ENCODE data around the gene CDK14.
A peak's percentile ranks its signal among the peaks of the same experiment; 100 is the strongest.

The CDK14 gene

DNA sequence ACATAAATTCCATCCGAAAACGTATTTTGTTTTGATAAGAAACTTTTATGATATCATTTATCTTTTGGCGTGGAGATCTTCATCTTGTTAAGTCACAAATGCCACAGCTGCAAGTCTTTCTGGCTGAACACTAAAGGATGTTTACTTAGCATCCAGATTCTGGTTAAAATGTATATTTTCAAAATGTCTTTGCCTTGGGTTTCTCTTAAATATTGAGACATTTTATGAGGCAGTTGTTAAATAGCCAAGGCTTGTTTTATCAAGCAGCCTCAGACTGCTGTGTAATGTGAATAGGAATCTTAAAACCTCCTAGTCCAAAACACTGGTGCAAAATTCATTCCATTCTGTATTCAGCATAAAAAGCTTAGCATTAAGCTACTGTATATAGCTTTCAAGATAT, 531.8 kb downstream of the CDK14 start:
- DNase-seq (ENCODE audit: insufficient read length, low spot score) (no peak), FAIRE-seq (no peak)

DNA sequence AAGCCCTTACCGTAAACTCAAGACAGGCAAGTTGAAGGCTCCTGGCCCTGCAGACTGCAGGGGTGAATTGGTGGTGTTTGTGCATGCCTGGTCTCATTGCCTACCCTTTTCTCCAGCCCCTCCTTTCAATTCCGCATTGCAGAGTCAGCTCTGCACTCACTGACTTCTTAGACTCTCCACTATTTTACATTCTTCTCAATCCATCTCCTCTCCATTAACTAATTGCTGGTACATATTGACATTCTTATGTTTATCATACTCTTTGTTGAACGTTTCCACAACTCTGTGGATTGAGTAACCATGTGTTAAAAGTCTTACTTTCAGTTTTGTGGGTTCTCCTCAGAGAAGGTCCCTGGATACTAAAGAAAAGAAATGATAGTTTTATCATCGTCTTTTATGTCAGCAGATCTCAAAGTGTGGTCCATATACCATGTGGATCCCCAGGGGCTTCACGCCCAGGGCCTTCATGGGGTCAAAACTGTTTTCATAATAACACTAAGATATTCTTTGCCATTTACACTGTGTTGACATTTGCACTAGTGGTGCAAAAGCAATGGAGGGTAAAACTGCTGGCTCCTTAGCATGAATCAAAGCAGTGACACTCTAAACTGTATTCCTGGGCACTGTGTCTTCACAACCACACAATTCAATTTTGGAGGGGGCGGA, 532.7 kb downstream of the CDK14 start:
- DNase-seq (ENCODE audit: insufficient read length, low spot score) (no peak), FAIRE-seq (no peak)

DNA sequence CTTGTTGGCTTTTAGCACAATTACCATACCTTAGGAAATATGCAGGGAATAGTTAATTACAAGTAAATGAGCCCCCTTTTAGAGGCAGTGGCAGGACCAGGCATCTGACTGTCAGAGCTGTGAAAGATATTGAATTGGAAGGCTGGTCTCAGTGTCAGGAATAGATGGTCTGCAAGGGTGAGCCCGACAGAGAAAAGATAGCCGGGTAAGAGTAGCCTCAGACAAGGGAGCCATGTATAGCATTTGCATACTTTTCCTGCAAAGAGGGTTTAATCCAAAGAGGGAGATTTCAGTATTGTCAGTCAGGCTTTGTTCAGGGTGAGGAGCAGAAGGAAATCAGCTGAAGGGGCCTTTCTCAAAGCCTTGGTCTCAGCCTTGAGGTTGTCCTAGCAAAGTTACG, 539.2 kb downstream of the CDK14 start:
- FAIRE-seq, result no peak
- DNase-seq (ENCODE audit: insufficient read length, low spot score), result no peak

DNA sequence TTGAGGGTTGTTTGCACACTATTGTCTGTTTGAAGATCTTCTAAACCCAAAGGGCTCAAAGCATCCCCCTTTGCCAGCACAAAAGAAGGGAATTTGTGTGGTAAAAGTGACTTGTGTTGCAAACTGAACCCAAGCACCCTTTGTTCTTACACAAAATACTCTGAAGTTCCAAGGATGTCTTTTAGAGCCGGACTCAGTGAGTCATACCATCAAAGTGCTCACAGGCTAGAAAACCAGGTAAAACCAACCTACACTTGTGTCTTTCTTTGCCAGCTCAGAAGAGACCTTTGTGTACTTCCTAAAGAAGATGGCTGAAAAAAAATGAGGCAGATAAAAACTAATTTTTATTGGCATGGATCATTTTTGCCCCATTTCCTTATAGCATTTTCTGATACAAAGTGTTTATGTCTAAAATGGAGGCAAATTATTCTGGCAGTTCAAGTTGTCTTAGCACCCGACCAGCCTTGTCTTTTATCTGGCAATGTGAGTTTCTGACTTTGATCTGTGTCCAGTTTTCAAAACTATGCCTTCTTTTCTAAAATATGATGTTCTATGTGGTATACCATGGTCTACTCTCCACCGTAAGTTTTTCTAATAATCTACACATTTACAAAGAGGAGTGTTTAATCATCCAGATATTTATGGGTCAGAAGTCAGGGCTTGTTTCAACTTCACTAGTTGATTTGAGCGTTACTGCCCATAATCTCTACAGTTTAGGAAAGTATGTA, 539.7 kb downstream of the CDK14 start:
- peak; percentile 11 for FAIRE-seq
- no peak for DNase-seq (ENCODE audit: insufficient read length, low spot score)

DNA sequence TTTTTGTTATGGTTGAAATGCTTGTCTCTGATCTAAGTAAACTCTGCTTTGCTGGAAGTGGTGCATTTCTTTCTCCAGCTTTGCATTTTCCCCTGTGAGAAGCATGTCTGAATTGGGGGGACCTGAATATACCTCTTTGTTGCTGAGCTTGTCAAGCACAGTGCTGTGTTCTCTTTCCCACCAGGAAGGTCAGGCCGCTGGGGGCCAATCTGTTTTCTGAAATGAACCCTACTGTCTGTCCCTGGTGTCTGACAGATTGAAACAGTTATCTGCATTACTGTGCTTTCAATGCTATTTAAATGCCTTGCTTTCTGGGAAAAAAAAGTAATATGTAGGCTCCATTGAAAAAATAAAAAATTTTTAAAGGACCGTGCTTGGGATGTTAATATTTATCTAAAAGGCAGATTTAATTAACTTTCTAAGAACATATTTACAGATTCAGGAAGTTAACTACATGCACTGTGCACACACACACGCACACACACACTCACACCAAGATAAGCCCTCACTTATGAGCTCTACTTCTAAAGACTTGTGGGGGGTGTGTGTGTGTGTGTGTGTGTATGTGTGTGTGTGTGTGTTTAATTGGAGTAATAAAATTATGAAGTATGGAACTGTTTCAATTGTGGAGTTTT, 541.1 kb downstream of the CDK14 start:
- no peak for DNase-seq (ENCODE audit: insufficient read length, low spot score)
- FAIRE-seq, result no peak

DNA sequence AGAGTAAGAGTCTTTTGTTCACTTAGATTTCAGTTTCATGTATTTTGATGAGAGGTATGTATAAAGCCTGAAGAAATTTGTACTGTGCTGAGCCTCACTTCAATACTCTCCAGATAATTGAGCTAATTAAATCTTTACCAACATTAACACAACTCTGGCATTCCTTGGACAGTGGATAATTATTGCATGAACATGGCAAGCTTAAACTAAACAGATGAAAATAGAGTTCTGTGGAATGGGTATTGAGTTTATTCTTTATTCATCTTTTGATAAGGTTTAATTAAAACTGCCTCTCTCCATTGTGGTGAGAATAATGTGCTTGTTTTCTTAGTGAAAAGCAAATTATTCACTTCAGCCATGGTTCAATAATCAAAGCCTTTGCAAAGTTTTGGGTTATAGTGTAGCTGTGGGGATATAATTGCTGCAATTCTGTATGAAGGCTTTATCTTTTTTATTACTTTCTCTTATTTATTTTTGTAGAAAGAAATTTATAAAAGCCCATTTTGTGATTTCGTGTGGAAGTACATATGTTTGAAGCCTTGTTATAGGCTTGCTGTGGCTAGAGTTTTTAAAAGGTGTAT, 541.8 kb downstream of the CDK14 start:
- DNase-seq (ENCODE audit: insufficient read length, low spot score) (no peak), FAIRE-seq (peak; percentile 72)

DNA sequence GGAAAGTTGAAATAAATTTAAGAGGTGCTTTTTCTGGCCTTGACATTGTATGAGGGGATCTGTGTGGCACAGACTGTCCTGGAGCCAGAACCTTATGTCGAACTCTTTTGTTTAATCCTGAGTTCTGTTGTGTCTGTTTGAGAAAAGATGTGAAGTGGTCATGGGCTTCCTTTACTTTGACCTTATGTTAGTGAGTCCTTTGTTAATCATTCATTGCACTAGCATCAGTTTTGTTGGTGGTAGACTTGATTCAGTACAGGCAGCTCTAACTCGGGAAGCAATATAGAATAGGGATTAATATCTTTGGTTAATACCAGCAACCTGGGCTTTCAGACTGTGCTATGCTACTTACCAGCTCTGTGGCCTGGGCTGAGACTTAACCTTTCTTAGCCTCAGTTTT, 544.2 kb downstream of the CDK14 start:
- FAIRE-seq (no peak), DNase-seq (ENCODE audit: insufficient read length, low spot score) (no peak)

DNA sequence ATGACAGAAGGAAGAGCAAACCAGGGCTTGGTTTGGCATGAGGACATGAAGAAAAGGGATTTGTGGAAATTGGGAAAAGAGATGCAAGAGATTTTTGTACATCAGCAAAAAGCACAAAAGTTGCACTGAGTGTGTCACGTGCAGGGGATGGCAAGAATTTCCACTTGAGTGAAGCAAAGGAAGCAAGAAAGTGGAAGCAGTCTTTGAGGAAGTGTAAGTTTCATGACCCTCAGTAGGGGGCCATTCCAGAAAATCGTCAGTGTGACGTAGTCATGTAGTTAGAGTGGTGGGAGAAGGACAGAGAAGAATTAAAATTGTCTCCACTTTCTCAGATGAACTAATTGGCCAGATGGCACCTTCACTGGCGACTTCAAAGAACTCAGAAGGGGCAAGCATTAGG, 544.9 kb downstream of the CDK14 start:
- FAIRE-seq (peak; percentile 40), DNase-seq (ENCODE audit: insufficient read length, low spot score) (no peak)

DNA sequence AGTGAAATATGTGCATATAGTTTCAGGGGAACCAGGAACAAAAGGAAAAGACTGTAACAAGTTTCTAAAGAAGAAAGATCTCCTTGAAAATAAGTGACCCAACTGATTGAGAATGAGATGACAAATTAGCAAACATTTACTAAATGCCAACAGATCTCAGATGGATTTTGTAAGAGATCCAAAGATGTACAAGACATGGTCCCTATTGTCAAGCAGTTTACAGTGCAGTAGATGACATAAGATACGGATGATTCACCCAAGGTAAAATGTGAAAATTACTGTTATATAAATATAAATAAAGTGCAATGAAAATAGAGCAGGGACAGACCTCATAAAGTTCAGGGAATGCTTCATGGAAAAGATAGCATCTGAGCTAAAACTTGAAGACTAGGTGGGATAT, 546.6 kb downstream of the CDK14 start:
- DNase-seq (ENCODE audit: insufficient read length, low spot score), result no peak
- peak; percentile 66 for FAIRE-seq

DNA sequence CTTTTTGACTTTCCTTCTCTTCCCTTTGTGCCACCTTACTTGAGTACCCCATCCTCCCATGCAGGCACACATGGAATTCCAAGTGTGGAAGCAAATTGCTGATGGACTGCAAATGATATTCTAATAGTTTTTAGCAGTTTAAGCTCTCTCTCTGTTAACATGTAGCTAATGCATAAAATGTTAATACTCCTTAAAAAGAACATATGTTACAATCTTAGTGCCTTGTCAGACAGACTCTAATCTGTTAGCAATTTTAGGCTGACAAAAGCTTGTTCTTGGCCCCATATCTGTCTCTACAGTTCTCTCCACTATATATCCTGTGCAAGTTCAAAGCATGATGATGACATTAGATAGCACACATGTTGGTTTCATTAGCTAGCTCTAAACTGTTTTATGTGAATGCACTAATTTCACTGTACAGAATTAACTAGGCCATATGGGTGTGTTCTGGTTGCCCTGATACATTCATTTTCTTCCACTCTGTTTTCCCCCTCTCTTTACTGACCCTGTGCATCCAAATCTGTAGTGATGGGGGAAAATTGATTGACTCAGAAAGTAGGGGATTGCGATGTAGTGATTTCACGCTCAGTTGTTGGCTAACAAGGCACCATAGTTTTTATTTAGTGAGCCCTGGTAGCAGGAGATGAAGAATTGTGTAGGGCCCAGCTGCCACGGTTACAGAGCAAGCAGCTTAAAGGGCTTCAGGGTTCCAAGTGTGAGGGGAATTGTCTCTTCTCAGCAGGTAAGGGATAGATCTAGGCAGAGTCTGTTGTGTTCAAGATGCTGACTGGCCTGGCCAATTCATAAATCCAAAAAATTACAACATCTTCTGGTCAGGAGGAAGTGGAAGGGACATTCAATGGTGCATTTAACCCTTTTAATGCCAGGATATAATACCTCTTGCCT, 553.5 kb downstream of the CDK14 start:
- DNase-seq (ENCODE audit: insufficient read length, low spot score), result no peak
- no peak for FAIRE-seq

DNA sequence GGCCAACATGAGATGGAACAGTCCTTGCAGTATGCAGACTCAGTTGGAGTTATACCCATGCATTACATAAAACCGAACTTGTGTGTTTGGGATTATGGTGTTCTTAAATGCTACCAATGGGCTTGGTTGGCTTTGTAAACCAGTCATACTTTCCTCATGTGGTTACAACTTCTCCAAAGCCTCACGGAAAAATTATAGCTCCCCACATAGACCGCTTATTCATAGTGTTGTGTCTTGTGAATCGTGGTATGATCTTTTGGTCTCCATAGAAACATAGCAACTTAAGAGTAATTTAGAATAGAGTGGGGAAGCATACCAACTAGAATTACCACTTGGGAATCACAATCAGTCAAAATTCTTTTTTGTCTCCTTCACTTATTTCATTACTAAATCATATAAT, 555.8 kb downstream of the CDK14 start:
- DNase-seq (ENCODE audit: insufficient read length, low spot score) (no peak), FAIRE-seq (no peak)

DNA sequence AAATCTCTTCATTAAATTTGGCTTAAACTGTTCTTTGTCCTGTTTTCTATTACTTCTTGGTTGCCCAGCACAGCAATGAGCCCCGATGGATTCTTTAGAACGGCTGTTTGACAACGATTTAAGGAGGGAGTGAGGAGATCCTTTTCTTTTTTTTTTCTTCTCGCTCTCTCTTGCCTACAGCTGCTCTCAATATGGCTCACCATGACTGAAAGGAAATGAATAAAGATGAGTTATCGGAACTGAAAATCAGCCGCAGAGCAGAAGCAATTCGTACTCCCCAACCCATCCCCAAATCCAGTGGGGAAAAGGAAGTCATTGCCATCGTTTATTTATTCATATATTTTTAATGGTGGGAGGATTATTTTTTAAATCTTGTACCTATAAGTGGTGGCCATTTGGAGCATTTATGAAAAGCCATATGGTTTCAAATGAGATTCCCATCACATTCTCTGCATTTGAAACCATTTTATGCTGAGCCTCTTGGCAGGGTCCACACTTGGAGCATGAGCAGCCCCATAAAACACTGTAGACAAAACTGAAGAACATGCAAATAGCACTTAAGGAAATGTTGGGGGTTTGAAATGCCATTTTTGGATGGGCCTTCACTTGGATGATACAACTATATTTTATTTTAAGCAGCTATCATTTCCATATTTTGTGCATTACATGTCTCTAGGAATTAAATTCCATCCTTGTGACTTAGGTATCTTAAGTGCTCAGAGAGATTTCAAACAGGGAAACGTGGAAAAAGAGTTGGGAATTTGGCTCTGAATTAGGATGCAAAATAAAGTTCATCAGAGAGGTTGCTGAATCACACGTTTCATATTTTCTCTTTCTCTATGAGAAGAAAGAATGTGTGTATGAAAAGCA, 560.4 kb downstream of the CDK14 start:
- FAIRE-seq, result no peak
- DNase-seq (ENCODE audit: insufficient read length, low spot score), result no peak

DNA sequence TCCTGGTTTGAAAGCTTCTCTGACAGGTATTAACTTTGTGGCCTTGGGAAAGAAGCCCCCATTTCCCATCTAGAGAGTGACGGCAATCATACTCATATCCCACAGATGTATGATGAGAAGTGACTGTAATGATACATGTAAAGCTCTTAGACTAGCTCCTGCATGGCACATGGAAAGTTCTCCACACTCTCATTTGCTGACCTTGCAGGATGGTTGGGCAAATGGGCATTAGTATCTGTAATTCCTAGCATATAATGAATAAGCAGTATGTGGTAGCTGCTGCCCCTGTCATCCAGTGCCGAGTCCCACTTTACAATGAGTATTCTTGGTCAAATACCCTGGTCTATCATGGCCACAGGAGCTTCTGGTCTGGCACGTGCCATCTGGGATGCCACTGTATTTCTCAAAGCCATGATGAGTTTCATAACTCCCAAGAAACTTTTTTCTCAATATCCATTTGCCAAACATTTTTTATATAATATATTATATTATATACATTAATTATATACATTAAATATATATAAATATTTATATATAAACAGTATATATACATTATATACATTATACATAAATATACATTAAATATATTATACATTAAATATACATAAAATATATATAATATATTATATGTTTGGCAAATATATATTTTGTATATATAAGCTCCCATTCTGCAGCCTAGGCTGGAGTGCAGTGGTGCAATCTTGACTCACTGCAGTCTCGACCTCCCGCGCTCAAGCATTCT, 561.6 kb downstream of the CDK14 start:
- DNase-seq (ENCODE audit: insufficient read length, low spot score) (no peak), FAIRE-seq (no peak)

DNA sequence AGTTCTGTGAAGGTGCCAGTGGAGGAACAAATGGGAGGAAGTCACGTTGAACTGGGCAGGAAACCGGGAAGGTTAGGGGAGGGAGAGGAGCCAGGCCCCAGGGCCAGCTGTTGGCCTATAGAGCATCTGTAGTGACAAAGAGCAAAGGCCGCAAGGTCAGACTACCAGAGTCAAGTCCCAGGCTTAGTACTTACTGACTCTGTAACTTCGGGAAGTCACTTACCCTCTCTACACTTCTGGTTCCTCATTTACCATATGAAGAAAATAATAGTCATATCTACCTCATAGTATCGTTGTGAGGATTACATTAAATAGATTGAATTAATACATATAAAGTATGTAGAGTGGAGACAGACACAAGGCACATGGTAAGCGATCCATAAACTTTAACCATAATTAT, 566.3 kb downstream of the CDK14 start:
- FAIRE-seq, result no peak
- DNase-seq (ENCODE audit: insufficient read length, low spot score), result no peak

DNA sequence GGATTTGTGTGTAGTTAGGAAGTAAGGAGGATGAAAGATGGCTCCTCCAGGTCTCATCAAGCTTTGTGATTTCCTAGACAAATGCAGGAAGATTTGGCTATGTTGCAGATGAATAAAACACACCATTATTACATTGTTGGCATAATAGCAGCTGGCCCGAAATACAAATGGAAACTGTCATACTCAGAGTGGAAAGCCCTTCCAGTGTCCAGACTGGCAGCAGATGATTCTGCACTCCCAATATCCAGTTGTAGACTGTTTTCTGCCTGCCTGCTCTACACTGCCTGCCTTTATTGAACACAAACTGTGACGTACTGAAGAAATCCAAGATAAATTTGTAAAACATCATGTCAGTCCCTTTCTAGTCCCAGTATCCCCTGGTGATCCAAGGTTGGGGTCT, 568.4 kb downstream of the CDK14 start:
- DNase-seq (ENCODE audit: insufficient read length, low spot score) (no peak), FAIRE-seq (peak; percentile 56)

DNA sequence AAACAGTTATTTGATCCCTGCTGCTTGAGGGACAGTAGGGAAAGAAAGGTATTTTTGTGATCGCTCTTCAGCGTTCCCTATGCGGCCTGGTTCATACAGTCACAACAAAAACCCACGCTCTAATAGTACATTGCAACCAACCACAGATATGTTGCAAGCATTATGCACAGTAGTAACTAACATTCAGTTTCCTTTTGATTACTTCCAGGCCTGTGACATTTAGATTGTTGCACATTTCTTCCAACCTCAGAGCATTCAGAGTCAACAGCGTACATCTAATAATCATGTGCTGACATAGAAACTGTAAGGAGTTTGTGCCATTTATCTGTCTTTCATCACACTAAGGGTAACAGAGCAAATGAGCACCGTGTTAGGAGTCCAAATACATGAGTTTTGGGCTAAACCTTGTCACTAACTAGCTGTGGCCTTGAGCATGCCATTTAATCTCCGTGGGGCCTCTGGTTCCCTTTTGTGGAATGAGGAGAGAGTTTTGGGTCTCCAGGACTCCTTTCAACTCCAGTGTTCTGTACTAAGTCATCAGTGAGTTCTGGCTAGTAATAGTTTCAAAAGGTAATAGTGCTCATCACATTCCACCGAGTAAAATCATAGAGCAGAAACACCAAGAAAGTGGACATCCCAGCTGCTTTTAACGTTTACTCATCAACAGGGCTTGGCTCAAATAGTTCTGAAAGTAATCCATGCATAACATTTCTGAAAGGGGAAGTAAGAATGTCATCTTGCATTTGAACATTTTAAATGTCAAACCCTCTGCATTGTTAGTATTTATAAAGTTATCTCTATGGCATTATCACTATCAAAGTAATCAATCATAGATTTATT, 569.1 kb downstream of the CDK14 start:
- DNase-seq (ENCODE audit: insufficient read length, low spot score), result peak; percentile 15

DNA sequence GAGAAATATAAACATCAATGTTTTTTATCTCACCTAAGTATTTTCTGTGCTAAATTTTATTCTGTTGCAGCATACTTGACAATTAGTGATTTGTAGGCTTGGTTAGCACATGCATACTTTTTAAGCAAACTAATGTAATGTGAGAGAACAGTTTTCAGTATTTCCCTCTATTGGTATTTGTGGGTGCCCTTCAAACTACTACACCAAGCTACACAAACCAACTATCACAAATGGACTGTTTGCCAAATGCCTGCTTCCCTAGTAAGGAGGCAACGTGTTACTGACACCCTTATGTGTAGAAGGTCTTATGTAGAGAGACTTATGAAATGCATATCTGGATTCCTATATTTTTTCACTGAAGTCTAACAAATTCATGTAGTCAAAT, 569.7 kb downstream of the CDK14 start:
- FAIRE-seq (peak; percentile 80), DNase-seq (ENCODE audit: insufficient read length, low spot score) (no peak)

More for the DNA sequence above, 569.1 kb downstream of the CDK14 start:
- FAIRE-seq, result peak; percentile 87
